ENCODE results near the gene RHBDF2. TPM values are rescaled to one million over a fixed set of nuclear protein-coding genes. Genes with fewer than 3 reads are reported as not detected.

The RHBDF2 gene
- polyA plus RNA-seq, 1 donor (not counting 4 experiments of a cell fraction or from before 2014, with no cell fraction given) = 14.9 TPM

DNA sequence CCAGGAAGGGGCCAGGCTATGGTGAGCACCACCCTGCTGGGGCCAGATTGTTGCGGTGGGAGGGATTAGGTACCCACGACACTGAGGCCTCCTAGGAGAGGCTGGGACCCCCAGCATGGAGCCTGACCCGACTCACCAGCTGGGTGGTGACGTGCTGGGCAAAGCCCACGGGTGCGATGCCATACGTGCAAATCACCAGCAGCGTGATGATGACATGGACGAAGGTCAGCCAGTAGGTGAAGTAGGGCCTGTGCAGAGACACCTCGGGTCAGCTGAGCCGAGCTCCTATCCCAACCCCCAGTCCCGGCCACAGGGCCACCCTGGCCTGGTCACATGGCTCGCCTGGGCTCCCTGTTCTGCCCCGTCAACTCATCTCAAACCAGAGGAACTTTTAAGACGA, 26.3 kb downstream of the RHBDF2 start:
- Histone ChIP-seq H3K9ac (ENCODE audit: control insufficient read depth, extremely low read depth, insufficient read depth, low read length) (no peak overlapping the region), H3K36me3 (ENCODE audit: control insufficient read depth in 2 of 2, extremely low read depth in 1 of 2, insufficient read depth in 2 of 2, low read length in 2 of 2) (peaks cover 12 to 54% of the 10 kb centered on the region in 2 experiments), H3K9me1 (ENCODE audit: control insufficient read depth, extremely low read depth, insufficient read depth, low read length) (no peaks in the 10 kb centered on the region), H3K4me1 (ENCODE audit: control insufficient read depth, extremely low read depth, insufficient read depth, low read length) (no peaks in the 10 kb centered on the region), H3K4me2 (ENCODE audit: control insufficient read depth, extremely low read depth, insufficient read depth, low read depth, low read length) (no peak overlapping the region), H3K4me3 (ENCODE audit: control insufficient read depth in 2 of 3, extremely low read depth in 1 of 3, insufficient read depth in 2 of 3, low read depth in 1 of 3, low read length in 3 of 3) (no peak overlapping the region), H3K27me3 (ENCODE audit: control insufficient read depth, extremely low read depth, insufficient read depth, low read length) (no peaks in the 10 kb centered on the region), H2AFZ (ENCODE audit: control insufficient read depth, low read length) (no peak overlapping the region), H3K79me2 (ENCODE audit: control insufficient read depth, insufficient read depth, low read length) (no peaks in the 10 kb centered on the region), H3K27ac (ENCODE audit: control insufficient read depth, insufficient read depth, low read length) (no peak overlapping the region), H3K9me3 (ENCODE audit: control insufficient read depth, low read depth, low read length) (no peaks in the 10 kb centered on the region), H4K20me1 (ENCODE audit: control insufficient read depth, extremely low read depth, insufficient read depth, low read length) (no peaks in the 10 kb centered on the region)
- no peak for FAIRE-seq
- dilution Hi-C loops (cut with MboI; ENCODE audit: extremely low pct_ligation_motif_present, low sequenced_read_pairs) = no loop called here
- TF ChIP-seq, protein P1, sequence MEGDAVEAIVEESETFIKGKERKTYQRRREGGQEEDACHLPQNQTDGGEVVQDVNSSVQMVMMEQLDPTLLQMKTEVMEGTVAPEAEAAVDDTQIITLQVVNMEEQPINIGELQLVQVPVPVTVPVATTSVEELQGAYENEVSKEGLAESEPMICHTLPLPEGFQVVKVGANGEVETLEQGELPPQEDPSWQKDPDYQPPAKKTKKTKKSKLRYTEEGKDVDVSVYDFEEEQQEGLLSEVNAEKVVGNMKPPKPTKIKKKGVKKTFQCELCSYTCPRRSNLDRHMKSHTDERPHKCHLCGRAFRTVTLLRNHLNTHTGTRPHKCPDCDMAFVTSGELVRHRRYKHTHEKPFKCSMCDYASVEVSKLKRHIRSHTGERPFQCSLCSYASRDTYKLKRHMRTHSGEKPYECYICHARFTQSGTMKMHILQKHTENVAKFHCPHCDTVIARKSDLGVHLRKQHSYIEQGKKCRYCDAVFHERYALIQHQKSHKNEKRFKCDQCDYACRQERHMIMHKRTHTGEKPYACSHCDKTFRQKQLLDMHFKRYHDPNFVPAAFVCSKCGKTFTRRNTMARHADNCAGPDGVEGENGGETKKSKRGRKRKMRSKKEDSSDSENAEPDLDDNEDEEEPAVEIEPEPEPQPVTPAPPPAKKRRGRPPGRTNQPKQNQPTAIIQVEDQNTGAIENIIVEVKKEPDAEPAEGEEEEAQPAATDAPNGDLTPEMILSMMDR (optimal IDR thresholded peaks at IDR 0.05 in 1 of 3, IDR thresholded peaks at IDR 0.05 in 1 of 3, conservative IDR thresholded peaks at IDR 0.05 in 1 of 3; ENCODE audit: extremely low read depth in 1 of 3, insufficient read depth in 2 of 3, low read length in 3 of 3) = no peak
- no peak for TF ChIP-seq EZH2 (IDR thresholded peaks at IDR 0.05; ENCODE audit: low read length)
- no peak for DNase-seq (ENCODE audit: low read depth, low spot score)

GRCh38 chr17:76474238-76474637, 27.0 kb downstream of the RHBDF2 start:
- Histone ChIP-seq H3K36me3 (ENCODE audit: control insufficient read depth in 2 of 2, extremely low read depth in 1 of 2, insufficient read depth in 2 of 2, low read length in 2 of 2) (peaks cover 11 to 50% of the 10 kb centered on the region in 2 experiments), H3K4me3 (ENCODE audit: control insufficient read depth in 2 of 3, extremely low read depth in 1 of 3, insufficient read depth in 2 of 3, low read depth in 1 of 3, low read length in 3 of 3) (no peak overlapping the region), H3K9ac (ENCODE audit: control insufficient read depth, extremely low read depth, insufficient read depth, low read length) (no peak overlapping the region), H3K27ac (ENCODE audit: control insufficient read depth, insufficient read depth, low read length) (no peak overlapping the region), H3K9me1 (ENCODE audit: control insufficient read depth, extremely low read depth, insufficient read depth, low read length) (no peaks in the 10 kb centered on the region), H4K20me1 (ENCODE audit: control insufficient read depth, extremely low read depth, insufficient read depth, low read length) (no peaks in the 10 kb centered on the region), H3K4me1 (ENCODE audit: control insufficient read depth, extremely low read depth, insufficient read depth, low read length) (no peaks in the 10 kb centered on the region), H2AFZ (ENCODE audit: control insufficient read depth, low read length) (no peak overlapping the region), H3K9me3 (ENCODE audit: control insufficient read depth, low read depth, low read length) (no peaks in the 10 kb centered on the region), H3K79me2 (ENCODE audit: control insufficient read depth, insufficient read depth, low read length) (no peaks in the 10 kb centered on the region), H3K27me3 (ENCODE audit: control insufficient read depth, extremely low read depth, insufficient read depth, low read length) (no peaks in the 10 kb centered on the region), H3K4me2 (ENCODE audit: control insufficient read depth, extremely low read depth, insufficient read depth, low read depth, low read length) (no peak overlapping the region)
- TF ChIP-seq EZH2 (IDR thresholded peaks at IDR 0.05; ENCODE audit: low read length) = no peak
- TF ChIP-seq, protein P1 (optimal IDR thresholded peaks at IDR 0.05 in 1 of 3, IDR thresholded peaks at IDR 0.05 in 1 of 3, conservative IDR thresholded peaks at IDR 0.05 in 1 of 3; ENCODE audit: extremely low read depth in 1 of 3, insufficient read depth in 2 of 3, low read length in 3 of 3) = no peak
- FAIRE-seq (no peak), DNase-seq (ENCODE audit: low read depth, low spot score) (no peak)
- dilution Hi-C loops (cut with MboI; ENCODE audit: extremely low pct_ligation_motif_present, low sequenced_read_pairs) = no loop called here

Data from keratinocyte (primary cell).